Forelimb muscle (tissue), 1 donor: ENCODE results near the gene IGSF21. TPM values are rescaled to one million over a fixed set of nuclear protein-coding genes. Genes with fewer than 3 reads are reported as not detected.

ENCODE experiments used
- DNase-seq: peaks from one replicate; pipeline ENCODE4 v3.0.0-alpha.2; 2013; ENCODE audit warnings: low read depth
- polyA plus RNA-seq: library from polyadenylated mRNA; unstranded; fragments of 120-200 nt; gene quantifications from one replicate; pipeline ENCODE4 v1.2.1, GENCODE V29; 2013; ENCODE audit not compliant: insufficient read length

Gene IGSF21
- polyA plus RNA-seq, 1 donor: 0.62 TPM

DNA sequence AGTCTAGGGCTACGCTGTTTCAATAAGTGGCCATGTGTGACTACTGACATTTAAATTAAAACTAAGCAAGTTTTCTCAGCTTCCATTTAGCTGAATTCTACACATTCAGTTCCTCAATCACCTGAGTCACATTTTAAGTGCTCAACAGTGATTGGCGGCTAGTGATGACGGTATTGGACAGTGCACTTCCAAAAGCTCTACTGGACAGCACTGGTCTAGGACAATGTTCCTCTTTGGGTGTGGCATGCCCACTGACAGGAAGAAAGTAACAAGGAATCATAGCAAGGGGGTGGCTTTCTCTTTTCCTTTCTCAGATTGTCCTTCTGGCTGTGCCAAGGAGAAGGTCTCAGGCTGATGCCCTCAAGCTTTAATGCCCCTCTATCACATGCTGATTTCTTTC lies 11.7 kb downstream of the IGSF21 start:
- DNase-seq: no peak

- no peak for DNase-seq
Observed at GRCh38 chr1:18119771-18120377, 12.3 kb downstream of the IGSF21 start.

DNA sequence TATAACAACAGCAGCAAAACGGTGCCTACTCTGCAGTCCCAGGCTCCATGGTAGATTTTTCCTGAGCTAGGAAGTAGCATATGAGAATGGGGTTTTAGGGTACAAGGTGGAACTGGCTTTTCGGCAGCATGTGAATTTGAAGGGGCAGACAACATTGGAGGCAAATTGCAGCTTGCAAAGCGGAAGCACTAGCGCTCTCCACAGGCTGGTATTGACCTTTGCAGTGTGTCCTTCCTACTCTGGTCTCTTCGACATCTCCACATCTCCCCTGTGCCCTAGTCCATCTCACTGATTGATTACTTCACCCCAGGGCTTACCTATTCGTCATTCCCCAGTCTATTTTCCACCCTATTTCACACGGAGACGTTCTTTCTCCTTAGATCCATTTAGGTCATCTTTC lies 13.0 kb downstream of the IGSF21 start:
- no peak for DNase-seq

- no peak for DNase-seq
Observed at GRCh38 chr1:18121072-18121820, 13.6 kb downstream of the IGSF21 start.

- DNase-seq: no peak
Observed at GRCh38 chr1:18123467-18123992, 15.9 kb downstream of the IGSF21 start.

- no peak for DNase-seq
Observed at GRCh38 chr1:18124977-18125376, 17.4 kb downstream of the IGSF21 start.

- DNase-seq: no peak
Observed at GRCh38 chr1:18126616-18127015, 19.0 kb downstream of the IGSF21 start.

DNA sequence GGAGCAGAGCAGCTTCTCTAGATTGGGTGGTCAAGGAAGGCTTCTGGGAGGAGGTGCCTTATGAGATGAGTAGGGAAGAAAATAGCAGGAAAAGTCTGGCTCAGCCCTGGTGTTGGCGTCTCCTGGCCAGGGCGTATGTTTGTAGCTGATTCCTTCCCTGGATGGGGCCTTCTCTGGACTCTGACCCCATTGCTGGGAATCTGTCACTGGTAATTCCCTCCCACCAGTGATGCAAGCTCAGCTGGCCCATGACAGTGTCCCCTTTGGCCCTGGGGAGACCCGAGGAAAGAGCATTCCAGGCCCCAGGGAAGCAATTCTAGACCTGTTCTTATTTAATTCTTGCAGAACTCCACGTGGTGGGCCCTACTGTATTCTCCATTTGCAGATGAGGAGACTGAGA lies 20.7 kb downstream of the IGSF21 start:
- DNase-seq: no peak

GRCh38 chr1:18130356-18130755 lies 22.8 kb downstream of the IGSF21 start:
- no peak for DNase-seq

DNA sequence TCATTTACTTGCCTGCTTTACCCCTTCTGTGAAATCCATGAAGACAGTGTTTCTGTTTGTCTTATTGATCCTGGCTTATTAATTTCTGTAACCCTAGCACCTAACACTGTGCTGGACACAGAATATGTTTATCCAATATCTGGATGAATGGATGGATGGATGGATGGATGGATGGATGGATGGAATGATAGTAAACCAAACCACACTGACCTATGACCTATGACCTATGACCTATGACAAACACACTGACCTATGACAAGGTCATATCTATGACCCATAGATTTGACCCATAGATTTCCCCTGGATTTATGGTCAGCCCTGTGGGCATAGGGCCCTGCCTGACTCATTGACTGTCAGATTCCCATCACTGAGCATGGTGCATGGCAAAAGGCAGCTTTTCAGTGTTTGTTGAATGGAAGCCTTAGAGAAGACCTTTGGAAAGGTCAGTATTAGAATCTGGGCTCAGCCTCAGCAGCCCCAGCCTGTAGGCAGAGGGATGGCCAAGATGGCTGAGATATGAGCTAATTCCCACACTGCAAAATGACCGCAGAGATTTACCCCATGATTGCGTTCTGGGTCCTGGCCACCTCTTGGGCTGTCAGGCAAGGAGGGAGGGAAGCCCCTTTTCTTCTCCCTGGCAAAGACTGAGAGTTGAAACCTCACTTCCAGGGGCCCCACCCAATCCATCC lies 24.6 kb downstream of the IGSF21 start:
- DNase-seq: no peak

DNA sequence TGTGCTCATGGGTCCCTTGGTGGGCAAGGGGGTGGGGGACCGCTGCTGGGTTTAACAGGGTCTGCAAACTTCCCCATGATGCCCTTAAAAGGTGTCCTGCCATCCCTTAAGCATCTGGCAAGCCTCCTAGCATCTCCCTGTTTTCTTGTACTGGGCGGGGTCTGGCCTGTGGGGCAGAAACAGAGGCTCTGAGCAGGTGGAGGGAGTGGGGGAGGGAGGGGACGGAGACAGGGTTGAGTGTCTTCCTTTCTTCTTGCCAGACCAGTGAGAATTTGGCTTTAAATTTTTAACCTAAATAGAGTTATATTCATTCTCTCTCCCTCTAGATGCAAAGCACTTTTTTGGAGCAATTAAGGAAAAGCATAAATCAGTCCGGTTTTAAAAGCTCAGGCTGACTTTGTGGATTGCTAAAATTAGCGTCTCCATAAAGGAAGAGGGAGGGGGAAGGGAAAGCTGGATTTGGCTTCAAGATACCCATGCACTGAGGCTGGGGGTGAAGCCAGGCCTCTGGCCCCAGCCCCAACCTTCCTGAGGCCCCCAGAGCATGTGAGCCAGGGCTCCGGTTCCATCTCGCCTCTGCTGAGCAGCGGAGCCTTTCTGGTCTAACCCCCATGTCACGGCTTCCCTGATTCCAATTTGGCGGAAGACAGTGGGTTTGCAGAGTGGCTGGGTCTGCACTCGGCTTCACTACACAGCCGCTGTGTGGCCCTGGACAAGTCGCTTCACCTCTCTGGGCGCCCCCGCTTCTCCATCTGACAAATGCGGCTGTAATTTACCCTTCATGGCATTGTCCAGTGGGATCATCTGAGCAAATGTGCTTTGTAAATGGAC lies 25.3 kb downstream of the IGSF21 start:
- DNase-seq: no peak

DNA sequence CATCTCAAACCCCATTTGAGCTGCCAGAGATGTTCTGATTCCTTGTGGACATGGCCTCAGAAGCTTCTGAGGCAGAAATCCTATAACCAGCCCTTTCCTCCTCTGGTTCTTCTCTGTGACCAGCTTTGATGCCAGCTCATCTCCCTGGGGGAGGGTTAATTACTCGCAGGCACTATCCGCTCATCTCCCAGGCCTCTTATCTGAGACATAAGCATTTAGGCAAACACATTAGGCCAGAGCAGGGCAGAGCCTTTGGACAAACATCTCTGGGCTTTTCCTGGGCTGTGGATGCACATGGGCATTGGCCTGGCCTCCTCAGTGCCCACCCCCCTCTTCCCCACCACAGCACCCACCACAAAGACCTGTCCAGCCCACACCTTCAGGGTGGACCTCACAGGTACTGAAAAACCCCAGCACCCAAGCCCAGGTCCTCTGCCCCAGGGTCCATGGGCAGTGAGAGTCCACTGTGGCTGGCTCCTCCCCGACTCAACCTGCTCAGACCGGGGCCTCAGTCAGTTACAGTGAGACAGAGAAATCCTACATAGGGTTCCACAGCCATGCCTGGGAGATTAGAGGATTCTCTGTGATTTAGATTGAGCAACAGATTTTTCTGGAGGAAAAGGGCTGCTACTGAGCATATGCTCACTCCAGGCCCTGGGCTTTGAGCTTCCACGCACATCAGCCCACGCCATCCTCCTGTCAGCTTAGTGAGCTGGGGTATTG lies 26.9 kb downstream of the IGSF21 start:
- DNase-seq: no peak

DNA sequence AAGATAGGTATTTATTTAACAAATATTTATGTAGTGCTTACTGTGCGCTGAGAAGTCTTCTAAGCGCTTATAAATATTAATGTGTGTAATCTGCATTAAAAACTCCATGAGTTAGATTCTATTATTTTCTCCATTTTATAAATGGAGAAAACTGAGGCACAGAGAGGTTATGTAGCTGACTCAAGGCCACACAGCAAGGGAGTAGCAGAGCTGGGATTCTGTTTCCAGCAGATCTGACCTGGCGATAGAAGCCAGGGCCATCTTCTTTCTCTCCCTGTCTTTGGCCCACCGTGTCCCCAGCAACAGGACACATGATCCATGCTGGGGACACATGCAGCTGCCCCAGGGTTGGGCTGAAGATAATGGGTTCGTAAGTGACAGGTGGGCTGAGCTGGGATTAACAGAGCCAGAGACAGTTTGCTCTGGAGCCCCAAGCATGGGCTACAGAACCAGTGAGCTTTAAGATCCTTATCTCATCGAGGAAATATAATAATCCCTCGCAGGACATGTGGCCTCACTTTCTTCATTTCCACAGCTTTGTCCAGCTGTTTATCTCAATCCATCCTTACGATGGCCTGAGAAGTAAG lies 30.3 kb downstream of the IGSF21 start:
- no peak for DNase-seq

GRCh38 chr1:18139198-18139981 lies 31.8 kb downstream of the IGSF21 start:
- no peak for DNase-seq

DNA sequence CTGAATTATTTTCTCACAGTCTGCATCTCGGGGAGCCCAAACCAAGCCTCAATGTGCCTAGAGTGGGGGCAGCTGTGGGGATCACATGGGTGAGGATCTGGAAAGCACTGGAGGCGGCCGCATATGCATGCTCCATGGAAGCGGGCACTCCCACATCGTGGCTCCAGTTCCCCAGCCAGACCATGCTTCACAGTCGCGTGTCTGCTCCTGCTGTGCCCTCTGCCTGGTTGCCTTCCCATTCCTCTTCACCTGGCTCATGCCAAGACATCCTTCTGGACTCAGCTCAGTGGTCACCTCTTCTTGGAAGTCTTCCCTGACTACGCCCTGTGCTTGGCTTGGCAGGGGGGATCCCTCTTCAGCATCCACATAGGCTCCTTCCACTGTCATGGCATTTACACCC lies 32.8 kb downstream of the IGSF21 start:
- no peak for DNase-seq

- no peak for DNase-seq
Observed at GRCh38 chr1:18141661-18142060, 34.1 kb downstream of the IGSF21 start.

GRCh38 chr1:18142471-18142870 lies 34.9 kb downstream of the IGSF21 start:
- no peak for DNase-seq

DNA sequence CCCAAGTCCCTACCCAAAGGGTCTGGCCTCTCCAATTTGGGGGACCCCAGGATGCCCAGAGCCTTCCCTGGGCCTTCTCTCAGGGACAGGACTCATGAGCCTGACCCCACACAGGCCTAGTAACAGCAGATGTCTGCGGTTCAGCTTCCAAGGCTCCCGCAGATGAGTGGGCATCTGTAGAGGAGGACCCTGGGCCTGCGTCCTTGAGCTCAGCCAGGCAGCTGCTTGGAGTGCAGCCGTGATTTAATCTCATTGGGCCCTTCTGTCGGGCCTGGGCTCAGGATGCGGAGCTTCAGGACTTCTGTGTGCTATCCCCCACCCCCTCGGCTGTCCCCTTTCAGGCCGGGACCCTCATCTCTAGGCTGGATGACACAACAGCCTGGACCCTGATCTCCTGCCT lies 35.4 kb downstream of the IGSF21 start:
- DNase-seq: no peak

DNA sequence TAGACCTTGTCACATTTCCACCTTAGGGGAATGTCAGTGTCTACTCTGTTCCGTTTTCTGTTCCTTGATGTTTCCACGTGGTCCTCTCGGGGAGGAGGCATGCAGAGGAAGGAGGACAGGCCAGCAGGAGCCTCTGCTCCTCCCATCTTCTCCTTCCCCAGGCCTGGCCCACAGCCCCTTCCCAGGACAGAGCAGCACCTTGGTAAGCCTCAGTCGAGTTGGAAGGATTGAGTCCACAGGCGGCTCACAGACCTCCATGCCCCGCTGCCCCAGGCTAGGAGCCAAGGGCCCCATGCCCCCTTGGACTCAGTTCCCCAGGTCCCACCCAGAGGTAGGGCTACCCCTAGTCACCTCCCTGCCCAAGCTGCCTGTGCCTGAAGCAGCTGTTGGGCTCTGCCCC lies 36.5 kb downstream of the IGSF21 start:
- DNase-seq: no peak
